GM04504 (cell line): ENCODE data around the gene NT5DC4.
"Not testable (repeated sequence)": the region's sequence is repeated elsewhere in the genome, so short reads cannot be mapped to it uniquely, and the experiment has no call there.

Experiments used
- DNase-seq: peaks from one replicate; pipeline ENCODE4 v3.0.0-alpha.2; 2012; ENCODE audit warnings: low read depth

NT5DC4 gene

DNA sequence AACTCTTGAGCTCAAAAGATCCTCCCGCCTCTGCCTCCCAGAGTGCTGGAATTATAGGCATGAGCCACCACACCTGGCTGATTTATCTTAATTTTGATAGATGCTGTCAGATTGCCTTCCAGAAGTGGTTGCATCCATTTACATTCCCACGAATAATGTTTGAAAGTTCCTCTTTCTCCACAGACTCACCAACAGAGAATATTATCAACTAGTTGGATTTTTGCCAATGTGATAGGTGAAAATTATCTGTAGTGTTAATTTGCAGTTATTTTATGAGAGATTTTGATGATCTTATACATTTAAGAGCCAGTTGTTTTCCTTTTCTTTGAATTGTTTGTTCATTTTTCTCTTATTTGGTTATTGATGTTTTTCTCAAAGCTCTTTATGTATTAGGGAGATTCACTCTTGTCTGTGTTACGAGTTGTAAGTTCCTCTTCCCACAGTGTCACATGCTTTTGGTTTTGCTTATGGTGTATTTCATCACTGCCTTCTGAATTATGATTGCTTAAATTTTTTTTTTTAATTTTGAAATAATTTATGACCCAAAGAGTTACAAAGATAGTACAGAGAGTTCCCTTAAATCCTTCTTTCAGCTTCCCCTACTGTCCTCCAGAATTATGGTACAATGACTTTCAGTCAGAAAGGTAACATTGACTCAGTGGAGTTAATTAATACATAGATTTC lies 20.7 kb upstream of the NT5DC4 start:
- DNase-seq = no peak

DNA sequence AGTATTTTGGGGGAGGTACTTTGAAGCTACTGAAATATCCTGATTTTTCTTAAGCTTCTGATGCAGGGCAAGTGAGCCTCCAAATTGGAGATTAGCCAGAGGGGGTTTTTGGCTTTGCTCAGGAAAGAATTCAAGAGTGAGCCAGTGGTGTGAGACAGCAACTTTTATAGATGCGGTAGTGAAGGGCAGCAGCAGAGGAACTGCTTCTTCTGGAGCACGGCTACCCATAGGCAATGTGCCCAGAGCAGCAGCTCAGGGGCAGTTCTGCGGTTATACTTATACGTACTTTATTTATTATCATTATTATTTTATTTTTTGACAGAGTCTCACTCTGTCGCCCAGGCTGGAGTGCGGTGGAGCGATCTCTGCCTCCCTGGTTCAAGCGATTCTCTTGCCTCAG lies 19.8 kb upstream of the NT5DC4 start:
- DNase-seq = no peak

- no peak for DNase-seq
Measured at GRCh38 chr2:112703684-112704083, 17.1 kb upstream of the NT5DC4 start.

- no peak for DNase-seq
Measured at GRCh38 chr2:112705575-112705974, 15.2 kb upstream of the NT5DC4 start.

GRCh38 chr2:112706170-112706664 lies 14.6 kb upstream of the NT5DC4 start:
- DNase-seq = no peak

DNA sequence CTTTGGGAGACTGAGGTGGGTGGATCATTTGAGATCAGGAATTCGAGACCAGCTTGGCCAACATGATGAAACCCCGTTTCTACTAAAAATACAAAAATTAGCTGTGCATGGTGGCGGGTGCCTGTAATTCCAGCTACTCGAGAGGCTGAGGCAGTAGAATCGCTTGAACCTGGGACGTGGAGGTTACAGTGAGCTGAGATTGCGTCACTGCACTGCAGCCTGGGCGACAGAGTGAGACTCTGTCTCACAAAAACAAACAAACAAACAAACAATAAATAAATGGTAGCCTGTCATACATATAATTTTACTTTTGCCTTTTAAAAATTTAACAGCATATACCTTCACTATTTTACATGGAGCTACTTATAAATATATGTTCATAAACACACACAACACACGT lies 13.9 kb upstream of the NT5DC4 start:
- not testable (repeated sequence) for DNase-seq

DNA sequence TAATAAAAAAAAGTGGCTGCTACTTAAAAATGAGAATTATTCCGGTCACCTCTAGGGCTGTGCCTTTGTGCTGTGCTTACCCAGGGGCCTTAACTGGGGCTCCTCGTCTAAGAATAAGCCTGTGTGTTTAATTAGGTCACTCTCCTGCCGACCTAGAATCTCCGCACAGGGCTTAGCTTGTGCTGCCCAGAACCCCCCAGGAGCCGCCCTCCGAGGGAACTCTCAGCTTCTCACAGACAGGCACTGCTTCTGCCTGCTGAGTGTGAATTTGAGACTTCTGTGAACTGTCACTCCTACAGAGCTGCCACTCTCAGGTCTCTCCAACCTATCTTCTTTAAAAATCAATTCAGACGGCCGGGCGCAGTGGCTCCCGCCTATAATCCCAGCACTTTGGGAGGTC lies 11.9 kb upstream of the NT5DC4 start:
- DNase-seq = no peak

DNA sequence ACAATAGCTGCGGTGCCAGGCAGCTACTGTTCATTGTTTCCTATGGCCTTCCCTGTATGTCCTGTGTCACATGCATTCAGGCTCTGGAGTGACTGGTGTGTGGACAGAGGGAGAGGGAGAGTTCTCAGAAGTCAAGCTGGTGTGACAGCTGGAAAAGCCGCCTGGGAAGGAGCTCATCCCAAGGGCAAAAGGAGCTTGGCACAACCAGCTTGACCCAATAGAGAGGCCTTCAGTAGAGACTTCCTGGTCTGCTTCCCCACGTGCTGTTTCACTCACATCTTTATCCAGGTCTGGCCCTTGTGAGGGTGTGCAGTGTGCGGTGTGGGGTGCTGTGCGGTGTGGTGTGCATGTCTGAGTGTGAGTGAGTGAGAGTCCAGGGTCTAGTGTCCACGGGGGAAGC lies 11.1 kb upstream of the NT5DC4 start:
- DNase-seq = no peak

GRCh38 chr2:112710956-112711750 lies 9.7 kb upstream of the NT5DC4 start:
- no peak for DNase-seq

DNA sequence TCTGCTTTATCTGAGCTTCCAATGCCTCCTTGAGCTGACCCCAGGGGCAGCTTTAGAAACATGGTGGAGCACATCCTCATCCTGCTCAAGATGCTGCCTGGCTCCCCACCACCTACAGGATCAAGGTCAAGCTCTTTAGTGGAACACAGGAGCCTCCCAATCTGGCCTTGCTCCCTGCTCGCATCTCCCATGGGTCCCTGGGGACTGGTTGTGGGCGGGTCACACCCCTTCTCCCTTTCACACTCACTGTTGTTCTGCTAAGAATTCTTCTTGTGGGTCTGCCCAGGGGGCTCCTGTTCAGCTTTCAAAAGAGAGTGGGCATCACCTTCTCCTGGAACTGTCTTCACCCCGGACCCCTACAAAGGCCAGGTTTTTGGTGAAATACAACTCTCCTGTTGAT lies 8.4 kb upstream of the NT5DC4 start:
- DNase-seq = no peak

GRCh38 chr2:112712903-112713584 lies 7.8 kb upstream of the NT5DC4 start:
- no peak for DNase-seq

DNA sequence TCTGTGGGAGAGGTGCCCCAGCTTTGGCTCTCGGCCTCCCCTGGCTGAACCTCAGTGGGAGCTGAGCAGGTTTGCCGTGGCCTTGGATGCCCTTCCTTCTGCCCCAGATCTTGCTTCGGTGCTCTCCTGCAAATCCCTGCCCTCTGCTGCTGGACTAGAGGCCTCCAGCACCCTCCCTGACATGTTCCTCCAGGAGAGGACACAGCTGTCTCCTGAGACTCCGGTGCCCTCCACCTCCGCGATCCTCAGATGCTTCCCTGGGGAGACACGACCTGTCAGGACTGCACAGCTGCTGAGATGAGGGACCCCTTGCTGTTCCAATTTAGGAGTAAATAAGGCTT lies 7.3 kb upstream of the NT5DC4 start:
- DNase-seq = no peak

DNA sequence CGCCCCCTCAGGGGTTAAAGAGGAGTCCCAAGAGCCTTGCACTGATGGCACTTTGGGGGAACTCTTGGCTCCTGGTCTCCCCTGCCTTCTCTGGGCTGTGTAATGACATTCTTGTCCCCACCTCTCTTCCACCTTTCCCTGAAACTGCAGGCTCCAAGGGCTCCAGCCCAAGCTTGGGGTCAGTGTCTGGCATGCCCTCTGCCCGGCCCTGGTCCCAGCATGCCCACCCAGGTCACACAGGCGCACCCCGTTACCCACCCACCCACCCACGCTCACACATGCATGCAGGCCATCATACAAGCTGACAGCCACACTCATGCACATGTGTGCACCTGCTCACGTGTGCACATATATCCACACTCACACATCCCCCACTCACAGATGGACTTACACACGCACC lies 6.9 kb upstream of the NT5DC4 start:
- no peak for DNase-seq

GRCh38 chr2:112714331-112714730 lies 6.5 kb upstream of the NT5DC4 start:
- DNase-seq = no peak

DNA sequence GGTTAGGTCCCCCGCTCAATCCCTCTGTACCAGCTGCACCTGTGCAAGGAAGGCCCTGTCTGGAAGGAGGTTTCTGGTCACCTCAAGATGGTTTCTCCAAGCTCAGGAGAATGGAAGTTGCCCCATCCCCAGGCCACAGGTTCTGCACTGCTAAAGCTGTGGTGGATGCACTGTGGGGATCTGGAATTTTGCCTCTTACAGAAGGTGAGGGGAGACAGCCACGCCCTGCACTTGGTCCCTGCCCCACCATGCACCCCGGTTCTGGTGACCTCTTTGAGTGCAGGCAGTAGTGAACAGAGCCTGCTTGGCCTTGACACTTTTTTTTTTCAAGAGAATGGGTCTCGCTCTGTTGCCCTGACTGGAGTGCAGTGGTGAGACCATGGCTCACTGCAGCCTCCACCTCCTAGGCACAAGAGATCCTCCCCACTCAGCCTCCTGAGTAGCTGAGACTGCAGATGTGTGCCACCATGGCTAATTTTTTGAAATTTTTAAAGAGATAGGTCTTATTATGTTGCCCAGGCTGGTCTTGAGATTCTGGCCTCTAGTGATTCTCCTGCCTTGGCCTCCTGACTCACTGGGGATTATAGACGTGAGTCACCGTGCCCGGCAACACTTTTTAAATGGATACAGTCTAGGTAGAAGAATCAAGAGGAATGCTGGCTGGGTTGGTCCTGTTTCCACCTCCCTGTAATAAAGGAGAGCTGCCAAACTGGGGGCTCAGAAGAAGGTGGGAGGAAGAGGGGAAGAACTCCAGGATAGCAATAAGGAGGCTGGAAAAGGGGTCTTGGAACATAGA lies 5.8 kb upstream of the NT5DC4 start:
- DNase-seq = no peak

- DNase-seq = not testable (repeated sequence)
Measured at GRCh38 chr2:112716094-112716493, 4.7 kb upstream of the NT5DC4 start.

DNA sequence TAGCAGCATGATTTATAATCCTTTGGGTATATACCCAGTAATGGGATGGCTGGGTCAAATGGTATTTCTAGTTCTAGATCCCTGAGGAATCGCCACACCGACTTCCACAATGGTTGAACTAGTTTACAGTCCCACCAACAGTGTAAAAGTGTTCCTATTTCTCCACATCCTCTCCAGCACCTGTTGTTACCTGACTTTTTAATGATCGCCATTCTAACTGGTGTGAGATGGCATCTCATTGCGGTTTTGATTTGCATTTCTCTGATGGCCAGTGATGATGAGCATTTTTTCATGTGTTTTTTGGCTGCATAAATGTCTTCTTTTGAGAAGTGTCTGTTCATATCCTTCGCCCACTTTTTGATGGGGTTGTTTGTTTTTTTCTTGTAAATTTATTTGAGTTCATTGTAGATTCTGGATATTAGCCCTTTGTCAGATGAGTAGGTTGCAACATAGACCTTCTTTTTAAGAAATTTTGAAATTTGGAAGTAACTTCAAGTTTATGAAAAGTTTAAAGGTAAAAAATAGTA lies 3.9 kb upstream of the NT5DC4 start:
- not testable (repeated sequence) for DNase-seq

GRCh38 chr2:112718863-112719370 lies 1.9 kb upstream of the NT5DC4 start:
- no peak for DNase-seq

- DNase-seq = no peak
Measured at GRCh38 chr2:112721819-112722522, 1.2 kb downstream of the NT5DC4 start.

DNA sequence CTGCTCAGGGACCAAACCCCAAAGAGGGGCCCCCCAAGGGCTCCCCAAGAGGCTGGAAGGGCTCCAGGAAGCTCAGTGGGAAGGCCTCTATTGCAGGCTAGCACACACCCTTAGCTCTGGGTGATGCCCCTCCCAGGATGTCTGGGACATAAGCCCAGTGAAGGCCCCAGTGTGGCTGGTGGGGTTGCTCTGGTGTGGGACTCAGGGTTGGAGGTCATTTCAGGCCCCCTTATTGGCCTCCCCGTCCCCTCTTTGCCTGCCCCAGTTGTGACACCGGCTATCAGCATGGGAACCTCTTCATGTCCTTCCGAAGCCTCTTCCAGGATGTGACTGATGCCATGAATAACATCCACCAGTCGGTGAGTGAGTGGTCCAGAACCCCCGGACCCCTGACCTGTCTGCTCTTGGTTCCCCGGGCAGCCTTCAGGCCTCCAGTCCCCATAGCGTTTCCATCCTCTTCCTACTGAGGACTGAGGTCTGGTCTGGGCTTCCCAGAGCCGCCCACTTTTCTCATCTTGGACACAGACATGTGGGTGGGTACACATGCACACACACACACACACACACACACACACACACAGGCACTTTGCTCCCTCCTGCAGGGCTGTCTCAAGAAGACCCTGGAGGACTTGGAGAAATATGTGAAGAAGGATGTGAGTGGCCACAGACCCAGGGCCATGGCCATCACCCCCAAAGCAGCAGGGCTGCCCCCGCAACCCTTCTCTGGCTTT lies 2.2 kb downstream of the NT5DC4 start:
- DNase-seq = no peak
